NOMO-1 treated with dmso at 0.1 percent for 144 hours (cell line): Measurements from ENCODE around the gene PLAC9.

ENCODE experiments used
- DNase-seq: peaks from one replicate; lab custom pipeline; 2025; ENCODE audit not compliant: unreplicated experiment; lab: John Stamatoyannopoulos, UW

The PLAC9 gene

GRCh38 chr10:80159166-80159873 is 26.8 kb downstream of the PLAC9 start:
- no peak for DNase-seq

GRCh38 chr10:80160361-80161320 is 28.1 kb downstream of the PLAC9 start:
- no peak for DNase-seq

- DNase-seq, result no peak
Measured at GRCh38 chr10:80161321-80162083, 29.0 kb downstream of the PLAC9 start.

GRCh38 chr10:80163741-80164341 is 31.3 kb downstream of the PLAC9 start:
- no peak for DNase-seq

- DNase-seq, result no peak
Measured at GRCh38 chr10:80164596-80164995, 32.1 kb downstream of the PLAC9 start.

GRCh38 chr10:80165173-80165572 is 32.6 kb downstream of the PLAC9 start:
- DNase-seq, result no peak

GRCh38 chr10:80166581-80167470 is 34.3 kb downstream of the PLAC9 start:
- no peak for DNase-seq

- no peak for DNase-seq
Measured at GRCh38 chr10:80167471-80168161, 35.1 kb downstream of the PLAC9 start.

- no peak for DNase-seq
Measured at GRCh38 chr10:80168162-80168511, 35.6 kb downstream of the PLAC9 start.

- no peak for DNase-seq
Measured at GRCh38 chr10:80168679-80169380, 36.3 kb downstream of the PLAC9 start.

- DNase-seq, result no peak
Measured at GRCh38 chr10:80170026-80170425, 37.5 kb downstream of the PLAC9 start.

GRCh38 chr10:80170641-80171040 is 38.1 kb downstream of the PLAC9 start:
- DNase-seq, result no peak

GRCh38 chr10:80171248-80171660 is 38.7 kb downstream of the PLAC9 start:
- no peak for DNase-seq

- no peak for DNase-seq
Measured at GRCh38 chr10:80172896-80173295, 40.4 kb downstream of the PLAC9 start.

- DNase-seq, result no peak
Measured at GRCh38 chr10:80173466-80173865, 40.9 kb downstream of the PLAC9 start.

- DNase-seq, result no peak
Measured at GRCh38 chr10:80174641-80175395, 42.3 kb downstream of the PLAC9 start.

- DNase-seq, result no peak
Measured at GRCh38 chr10:80176526-80176925, 44.0 kb downstream of the PLAC9 start.
